GM21528 (cell line): ENCODE results near the gene UBE2S.

Experiments used
- ATAC-seq: cut with Tn5 transposase; IDR thresholded peaks from one replicate; pipeline ENCODE4 v1.9.1; 2021; ENCODE audit warnings: mild to moderate bottlenecking, moderate library complexity; ENCODE audit not compliant: unreplicated experiment, low FRiP score

UBE2S gene

DNA sequence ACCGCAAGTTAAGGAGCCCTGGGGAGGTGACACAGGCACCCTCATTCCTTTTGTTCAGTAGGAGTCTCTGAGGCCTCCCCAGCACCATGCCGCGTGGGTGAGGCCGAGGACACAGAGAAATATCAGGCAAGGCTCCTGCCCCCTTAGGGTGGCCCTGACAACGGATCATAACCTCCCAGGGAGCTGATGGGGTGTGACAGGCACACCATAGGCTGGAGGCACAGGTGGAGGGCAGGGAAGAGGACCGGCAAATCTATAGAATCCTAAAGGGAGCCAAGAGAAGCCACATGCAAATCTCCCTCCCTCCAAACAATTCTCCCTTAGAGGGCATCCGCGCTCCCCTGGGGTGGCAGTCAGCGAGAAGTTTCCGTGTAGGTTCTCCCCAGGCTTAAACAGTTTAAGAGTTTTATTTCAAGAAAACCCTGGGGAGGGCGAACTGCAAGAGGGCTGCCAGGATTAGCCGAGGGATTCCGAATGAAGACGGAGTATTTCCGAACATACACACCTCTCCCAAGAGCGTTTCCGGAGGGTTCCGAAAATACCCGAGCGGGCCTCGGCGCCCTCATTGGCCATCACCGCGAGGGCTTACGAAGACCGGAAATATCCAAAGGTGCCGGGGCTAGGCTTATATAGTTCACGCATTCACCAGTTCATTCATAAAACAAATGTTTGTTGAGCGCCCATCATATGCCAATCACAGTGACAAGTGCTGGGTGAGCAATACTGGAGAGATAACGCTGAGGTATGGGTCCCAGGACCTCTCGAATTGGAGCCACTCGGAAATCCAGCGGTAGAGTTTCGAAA lies 22.5 kb downstream of the UBE2S start:
- peak; percentile 62 for ATAC-seq

DNA sequence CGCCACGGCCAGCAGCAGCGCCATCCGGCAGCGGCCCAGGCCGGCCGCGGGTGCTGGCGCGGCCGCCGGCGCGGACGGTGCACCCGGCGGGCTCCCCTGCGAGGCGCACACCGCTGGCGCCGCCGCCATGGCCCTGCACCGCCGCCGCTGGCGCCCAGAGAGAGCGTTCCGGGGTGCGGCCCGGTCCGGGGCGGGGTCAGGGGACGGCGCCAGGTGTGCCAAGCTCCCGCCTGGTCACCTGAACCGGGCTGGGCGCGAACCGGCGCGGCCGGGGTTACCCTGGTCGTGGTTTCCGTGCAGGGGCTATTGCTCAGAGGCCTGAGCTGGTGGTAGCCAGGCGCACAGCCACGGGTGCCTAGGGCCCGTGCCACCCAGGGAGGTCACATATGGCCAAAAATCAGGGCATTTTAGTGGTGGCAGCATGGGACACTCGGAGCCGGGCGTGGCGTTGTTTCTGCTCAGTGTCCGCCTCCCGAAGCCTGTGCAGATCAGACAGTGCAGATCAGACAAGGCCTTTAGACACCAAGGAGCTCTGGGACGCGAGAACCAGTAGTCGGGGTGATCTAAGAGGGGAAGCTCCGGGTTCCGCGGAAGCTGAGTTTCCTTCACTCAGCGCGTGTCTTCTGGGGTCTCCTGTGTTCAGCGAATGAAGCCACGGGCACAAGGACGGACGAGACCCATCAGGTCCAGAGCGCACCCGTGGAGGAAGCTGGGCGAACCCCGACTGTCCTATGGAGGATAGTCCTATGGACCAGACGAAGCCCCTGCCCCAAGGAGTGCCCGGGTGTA lies 23.3 kb downstream of the UBE2S start, which contains the start of gene TMEM238:
TSS of gene TMEM238 (minus strand) at position 162 of the 789 bp plus-strand sequence. CDS start at position 129, 33 bp downstream.
- no peak for ATAC-seq

DNA sequence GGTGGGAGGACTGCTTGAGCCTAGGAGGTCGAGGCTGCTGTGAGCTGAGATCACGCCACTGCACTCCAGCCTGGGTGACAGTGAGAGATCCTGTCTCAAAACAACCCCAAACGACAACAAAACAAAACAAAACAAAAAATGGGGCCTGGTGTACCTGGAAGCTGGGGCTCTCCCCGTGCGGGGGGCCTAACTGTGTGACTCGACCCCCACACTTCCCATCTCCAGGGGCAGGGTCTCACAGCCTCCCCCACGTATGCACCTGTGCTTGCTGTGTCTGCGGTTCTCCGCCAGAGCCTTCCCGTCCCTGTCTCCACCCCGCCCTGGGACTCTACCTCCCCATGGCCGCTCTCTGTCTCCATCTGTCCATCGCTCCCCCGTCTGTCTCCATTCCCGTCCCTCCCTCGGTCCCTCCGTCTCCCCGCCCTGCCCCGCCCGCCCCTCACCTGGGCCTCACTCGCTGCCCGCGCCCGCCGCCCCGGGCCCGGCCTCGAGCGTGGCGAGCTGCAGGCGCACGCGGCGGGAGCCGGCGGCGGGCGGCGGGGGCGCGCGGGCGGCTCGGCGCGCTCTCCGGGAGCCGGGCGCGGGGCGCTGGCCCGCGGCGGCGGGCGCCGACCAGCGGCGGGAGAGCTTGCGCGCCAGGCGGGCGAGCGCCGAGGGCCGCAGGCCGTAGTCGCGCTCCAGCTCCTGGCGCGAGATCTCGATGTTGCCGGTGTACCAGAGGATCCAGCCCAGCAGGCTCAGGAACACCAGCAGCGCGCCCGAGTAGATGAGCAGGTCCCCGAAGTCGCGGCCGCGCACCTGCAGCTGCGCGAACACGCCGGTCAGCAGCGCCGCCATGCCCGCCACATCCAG lies 24.1 kb downstream of the UBE2S start:
- no peak for ATAC-seq

DNA sequence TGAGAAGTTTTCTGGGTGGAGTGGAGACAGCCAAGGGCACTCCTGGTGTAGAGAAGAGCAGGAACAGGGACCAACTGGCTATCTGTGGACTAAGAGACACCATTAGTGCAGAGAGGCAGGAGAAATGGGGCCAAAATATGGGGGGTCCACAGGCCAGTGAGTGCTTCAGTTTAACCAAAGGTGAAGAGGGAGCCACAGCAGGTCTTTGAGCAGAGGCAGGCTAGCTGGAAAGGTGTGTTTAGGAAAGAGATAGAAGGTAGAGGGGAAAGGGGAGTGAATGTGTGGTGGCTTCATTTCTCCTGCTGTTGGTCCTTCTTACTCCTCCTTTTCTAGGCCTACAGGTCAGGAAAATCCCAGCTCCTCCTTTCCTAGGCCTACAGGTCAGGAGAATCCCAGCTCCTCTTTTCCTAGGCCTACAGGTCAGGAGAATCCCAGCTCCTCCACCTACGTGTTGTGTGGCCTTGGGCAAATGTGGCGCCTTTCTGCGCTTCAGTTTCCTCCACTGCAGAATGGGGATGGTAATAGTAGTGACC lies 25.0 kb downstream of the UBE2S start:
- ATAC-seq = no peak

DNA sequence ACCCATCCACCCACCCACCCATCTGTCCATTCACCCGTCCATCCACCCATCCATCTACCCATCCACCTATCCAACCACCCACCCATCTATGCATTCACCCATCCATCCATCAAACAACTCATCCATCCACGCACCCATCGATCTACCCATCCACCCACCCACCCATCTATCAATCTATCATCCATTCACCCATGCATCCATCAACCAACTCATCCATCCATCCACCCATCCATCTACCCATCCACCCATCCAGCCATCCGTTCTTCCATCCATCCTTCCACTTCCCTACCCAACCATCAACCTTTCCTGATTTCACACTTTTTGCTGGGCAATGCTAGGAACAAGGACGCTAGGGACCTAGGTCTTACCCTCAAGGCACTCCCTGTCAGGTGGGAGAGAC lies 25.6 kb downstream of the UBE2S start:
- ATAC-seq = no peak

DNA sequence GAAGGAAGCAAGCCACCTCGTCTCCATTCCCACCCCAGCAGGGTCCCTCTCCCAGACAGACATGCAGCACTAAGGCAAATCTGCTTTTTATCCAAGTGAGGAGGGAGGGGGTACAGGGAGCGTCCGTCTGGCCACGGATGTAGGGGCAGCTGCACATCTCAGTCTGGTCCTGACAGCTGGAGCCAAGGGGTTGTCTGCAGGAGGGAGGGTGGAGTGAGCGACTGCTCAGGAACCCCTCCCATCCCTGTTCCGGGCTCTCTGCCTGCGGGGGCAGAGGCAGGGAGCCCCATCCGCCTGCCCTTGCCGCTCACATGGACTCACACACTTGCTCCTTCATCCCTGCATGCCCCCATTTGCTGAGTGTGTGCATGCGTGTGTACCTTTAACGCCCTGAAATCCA lies 28.4 kb downstream of the UBE2S start:
- ATAC-seq = no peak

DNA sequence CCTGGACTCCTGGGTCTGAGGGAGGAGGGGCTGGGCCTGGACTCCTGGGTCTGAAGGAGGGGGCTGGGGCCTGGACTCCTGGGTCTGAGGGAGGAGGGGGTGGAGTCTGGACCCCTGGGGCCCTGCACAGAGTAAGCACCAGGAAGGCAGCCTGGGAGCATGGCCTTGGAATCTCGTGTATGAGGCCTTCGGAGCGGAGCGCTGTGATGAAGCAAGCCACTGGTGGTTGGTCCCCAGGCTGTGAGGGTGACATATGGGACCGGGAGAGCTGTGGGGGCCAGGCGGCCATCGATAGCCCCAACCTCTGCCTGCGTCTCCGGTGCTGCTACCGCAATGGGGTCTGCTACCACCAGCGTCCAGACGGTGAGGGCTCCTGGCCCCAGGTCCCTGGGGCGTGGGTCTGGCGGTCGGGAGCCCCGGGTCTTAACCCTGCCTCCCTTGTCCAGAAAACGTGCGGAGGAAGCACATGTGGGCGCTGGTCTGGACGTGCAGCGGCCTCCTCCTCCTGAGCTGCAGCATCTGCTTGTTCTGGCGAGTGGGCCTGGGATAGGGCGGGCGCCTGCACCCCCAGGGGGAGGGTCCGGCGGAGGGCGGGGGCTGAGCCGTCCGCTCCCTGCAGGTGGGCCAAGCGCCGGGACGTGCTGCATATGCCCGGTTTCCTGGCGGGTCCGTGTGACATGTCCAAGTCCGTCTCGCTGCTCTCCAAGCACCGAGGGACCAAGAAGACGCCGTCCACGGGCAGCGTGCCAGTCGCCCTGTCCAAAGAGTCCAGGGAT lies 30.0 kb downstream of the UBE2S start:
- ATAC-seq = no peak

DNA sequence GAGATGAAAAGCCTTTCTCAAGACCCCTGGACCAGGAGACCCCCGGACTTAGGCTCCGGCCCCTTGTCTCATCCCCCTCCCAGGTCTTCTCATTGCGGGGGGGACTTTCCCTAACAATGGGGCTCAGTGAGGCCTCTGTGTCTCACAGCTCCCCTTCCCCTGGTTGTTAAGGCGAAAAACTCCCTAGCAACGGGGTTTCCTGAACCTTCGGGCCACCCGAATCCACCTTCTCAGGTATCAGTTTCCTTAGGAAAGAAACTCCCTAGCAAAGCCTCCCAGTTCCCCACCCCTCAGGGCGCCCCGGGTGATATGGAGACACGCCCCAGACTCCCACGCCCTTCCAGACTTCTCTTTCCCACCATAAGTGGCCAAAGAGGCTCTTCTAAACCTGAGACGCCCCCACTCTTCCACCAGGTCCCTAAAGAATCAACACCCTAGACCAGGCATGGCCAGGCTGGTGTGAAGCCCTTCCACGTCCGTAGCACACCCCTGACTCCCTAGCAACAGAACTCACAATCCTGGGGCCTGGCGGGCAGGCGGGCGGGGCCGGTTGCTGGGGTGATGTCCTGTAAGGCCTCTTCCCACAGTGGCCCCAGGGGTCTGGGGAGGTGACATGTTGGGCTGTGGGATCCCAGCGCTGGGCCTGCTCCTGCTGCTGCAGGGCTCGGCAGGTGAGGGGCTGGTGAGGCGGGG lies 31.2 kb downstream of the UBE2S start, which contains the start of gene TMEM190:
TSS of gene TMEM190 (plus strand) at position 586 of the 693 bp plus-strand sequence. CDS start at position 614, 28 bp downstream.
- ATAC-seq = no peak

DNA sequence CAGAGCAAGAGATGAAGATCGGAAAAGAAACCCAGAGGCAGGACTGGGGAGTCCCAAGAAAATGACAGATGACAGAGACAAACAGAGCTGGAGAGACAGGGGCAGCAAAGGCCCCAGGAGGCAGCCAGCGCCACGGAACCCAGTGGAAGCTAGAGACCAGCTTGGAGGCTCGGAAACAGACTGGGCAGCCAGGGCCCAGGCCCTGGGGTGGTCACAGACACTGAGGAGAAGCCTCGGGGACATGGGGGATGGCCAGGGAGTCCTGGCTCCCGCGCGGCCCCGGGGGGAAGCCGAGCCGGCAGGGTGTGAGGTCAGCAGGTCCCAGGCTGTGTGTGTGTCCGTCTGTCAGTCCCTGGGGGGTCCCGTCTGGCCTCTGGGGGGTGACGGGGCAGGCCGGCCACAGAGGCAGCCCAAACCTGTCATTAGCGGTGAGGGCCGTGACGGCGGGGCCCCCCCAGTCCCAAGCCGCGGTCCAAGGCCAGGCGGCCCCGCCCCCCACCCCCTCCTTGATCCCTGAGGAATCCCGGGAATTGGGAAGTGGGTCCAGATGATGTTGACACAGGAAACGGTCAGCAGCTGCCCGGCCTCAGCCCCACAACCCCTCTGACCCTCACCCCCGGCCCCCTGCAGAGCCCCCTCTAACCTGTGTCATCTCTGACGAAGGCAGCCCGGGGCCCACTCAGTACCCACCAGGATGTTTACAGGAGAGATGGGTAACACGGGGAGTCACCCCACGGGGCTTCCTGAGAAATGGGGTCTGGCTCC lies 33.4 kb downstream of the UBE2S start:
- no peak for ATAC-seq

DNA sequence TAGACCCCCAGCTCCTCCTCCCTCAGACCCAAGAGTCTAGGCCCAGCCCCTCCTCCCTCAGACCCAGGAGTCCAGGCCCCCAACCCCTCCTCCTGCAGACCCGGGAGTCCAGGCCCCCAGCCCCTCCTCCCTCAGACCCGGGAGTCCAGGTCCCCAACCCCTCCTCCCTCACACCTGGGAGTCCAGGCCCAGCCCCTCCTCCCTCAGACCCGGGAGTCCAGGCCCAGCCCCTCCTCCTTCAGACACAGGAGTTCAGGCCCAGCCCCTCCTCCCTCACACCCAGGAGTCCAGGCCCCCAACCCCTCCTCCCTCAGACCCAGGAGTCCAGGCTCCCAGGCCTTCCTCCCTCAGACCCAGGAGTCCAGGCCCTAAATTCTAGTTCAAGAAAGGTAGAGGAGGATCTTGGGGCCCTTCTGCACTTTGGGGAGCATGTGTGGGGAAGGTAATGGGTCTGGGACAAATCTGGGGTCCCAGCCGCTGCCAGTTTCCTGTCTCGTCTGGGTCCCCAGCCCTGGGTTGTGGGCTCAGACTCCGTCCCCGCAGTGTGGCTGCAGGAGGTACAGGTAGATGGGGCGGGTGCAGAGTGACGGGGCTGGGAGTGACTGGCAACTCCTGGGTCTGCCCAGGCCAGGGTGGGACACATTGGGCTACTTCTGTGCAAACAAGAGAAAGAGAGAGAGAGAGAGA lies 34.1 kb downstream of the UBE2S start:
- no peak for ATAC-seq

DNA sequence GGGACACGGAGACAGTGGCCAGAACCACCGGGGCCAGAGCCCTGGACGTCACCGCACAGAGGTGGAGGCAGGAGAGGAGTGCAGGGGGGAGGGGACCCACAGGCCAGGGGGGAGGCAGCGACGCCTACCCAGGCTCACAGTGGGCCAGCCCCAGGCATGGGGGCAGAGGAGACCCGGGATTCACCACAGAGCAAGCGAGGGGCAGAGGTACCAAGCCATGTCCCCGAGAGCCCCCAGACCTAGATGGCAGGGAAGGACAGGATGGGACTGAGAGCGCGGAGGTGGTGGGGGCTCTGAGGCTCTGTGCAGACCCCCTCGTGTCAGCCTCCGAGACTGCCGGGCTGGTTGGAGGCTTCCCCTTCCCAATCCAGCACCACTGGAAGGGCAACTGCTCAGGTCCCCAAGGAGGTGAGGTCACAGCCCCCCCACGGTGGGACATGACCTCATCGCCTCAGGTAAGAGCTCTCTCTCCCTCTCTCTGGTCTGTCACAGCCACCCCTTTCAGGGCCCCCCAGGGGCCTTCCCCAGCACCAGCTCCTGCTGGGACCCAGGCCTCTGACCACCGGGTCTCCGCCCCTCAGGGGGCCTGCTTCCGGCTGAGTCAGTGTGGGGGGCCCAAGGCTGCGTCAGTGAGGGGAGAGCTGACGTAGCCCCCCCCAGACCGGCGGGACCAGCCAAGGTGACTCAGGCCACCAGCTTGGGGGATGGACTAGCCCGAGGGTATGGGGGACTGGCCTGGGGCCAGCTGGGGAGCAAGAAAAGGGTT lies 35.1 kb downstream of the UBE2S start:
- no peak for ATAC-seq

DNA sequence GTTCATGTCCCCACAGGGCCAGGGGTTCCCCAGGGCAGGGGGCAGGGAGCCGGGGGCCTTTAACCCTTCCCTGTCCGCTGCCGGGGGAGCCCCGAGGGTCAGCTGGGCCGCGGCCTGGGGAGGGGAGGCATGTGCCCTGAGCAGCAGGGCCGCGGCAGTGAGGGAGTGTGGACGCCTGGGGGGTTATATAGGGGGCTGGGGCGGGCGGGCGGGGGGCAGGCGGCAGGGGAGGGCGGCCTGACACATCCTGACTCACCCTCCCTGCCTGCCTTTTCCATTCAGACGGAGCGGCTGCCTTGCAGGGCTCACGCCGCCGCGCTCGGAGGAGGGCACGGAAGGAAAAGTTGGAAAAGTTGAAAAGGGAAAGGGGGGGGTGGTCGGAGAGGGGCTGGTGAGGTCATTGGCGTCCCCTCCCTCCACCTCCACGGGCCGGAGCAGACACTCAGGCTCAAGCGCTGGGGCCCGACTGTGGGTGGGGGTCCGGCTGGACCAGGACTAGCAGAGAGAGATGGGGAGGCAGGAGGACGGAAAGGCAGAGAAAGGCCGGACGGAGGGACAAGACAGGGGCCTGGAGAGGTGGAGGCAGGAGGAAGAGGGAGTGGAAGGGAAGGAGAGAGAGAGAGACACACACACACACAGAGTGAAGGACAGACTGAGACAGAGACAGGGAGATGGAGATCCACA lies 37.1 kb downstream of the UBE2S start, which contains the start of gene IL11:
TSS of gene IL11 (minus strand) at position 159 of the 684 bp plus-strand sequence. CDS start at position 6, 153 bp downstream.
- no peak for ATAC-seq

DNA sequence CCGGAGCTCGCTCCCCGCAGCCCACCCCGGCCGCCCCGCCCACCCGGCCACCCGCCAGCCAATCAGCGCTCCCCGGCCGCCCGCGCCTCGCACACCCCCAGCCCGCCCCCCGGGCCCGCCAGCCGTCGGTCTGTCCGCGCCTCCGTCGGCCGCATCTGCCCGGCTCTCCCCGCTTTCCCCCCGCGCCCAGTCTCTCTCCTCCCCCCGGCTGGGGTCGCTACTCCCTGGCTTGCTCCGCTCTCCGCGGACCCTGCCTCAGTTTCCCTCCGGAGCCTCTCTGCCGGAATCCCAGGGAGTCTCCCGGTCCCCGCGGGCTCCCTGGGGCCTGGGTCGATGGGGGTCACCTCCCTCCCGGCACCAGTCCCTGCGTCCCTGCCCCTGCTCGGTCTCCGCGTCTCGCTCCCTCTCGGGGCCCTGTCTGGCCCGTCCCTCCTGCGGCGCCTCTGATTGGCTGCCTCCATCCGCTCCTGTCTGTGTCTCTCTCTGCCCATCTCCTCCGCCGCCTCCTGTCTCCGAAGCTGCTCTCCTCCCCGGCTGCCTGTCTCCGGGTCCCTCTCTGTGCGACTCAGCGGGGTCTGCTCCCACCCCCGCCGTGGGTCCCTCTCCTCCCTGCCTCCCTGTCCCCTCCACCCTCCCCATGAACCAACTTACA lies 37.8 kb downstream of the UBE2S start:
- ATAC-seq = no peak

DNA sequence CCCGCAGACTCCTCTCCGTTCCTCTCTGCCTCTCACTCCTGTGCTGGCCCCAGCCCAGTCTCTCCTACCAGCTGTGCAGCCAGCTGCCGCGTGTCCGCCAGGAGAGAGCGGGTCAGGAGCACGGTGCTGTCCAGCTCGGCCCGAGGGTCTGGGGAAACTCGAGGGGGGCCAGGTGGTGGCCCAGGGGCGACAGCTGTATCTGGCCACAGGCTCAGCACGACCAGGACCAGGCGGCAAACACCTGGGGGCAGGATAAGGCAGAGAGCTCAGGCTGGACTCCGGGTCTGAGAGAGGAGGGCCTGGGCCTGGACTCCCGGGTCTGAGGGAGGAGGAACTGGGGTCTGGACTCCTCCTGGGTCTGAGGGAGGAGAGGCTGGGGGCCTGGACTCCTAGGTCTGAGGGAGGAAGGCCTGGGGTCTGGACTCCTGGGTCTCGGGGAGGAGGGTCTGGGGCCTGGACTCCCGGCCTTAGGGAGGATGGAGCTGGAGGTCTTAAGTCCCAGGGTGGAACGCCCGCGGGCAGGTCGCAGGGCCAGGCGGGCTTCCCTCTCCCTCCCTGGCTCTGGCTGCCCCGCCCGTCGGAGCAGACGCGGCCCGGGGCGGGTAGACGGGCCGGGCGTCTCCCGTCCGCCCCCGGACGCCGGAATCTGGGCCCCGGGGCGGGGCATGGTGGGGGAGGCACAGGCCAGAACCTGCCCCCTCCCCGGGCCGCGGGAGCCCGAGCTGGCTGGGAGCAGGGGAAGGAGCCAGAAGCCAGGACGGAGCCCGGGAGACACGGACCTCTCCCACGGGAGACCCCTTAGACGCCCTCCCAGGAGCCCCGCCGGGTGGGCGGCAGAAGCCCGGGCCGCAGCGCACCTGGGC lies 38.7 kb downstream of the UBE2S start:
- ATAC-seq = no peak

DNA sequence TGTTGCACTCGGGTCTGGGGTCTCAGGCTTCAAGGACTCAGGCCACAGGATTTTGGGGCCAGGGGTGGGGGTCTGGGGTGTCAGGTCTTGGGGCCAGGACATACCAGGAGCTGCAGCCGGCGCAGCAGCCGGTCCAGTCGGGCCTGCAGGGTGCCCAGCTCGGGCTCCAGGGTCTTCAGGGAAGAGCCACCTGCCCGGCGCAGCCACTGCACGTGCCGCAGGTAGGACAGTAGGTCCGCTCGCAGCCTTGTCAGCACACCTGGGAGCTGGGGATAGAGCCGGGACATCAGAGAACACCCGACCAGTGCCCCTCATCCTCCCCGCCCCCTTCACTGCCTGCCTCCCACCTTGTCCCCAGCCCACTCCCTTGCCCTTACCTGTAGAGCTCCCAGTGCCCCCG lies 39.5 kb downstream of the UBE2S start:
- ATAC-seq = no peak
